ENCODE results near the gene PLEKHO2. TPM values are rescaled to one million over a fixed set of nuclear protein-coding genes. Genes with fewer than 3 reads are reported as not detected.

Gene PLEKHO2
- total and polyA plus RNA-seq, 10 of the 15 experiments (the other 5 are each of a cell fraction or from before 2014, with no cell fraction given): 1.4 to 25.6 (median 20.5) TPM

GRCh38 chr15:64841344-64842095 is at the start of gene PLEKHO2 (continued):
- 0 out of 2 replicates have a peak, but pooled peaks have one; percentile 40 for TF ChIP-seq HDGF (IDR thresholded peaks at IDR 0.05)
- no peak for TF ChIP-seq SIX5 (IDR thresholded peaks at IDR 0.05; ENCODE audit: low read depth, low read length, severe bottlenecking)
- peak; percentile 62 for TF ChIP-seq NBN (IDR thresholded peaks at IDR 0.05)
- TF ChIP-seq SMAD1 (IDR thresholded peaks at IDR 0.05; ENCODE audit: low read depth, partially characterized antibody): no peak
- peak; percentile 39; the same call in 1 of the 2 replicates for TF ChIP-seq CBFB (IDR thresholded peaks at IDR 0.05; ENCODE audit: low read depth)
- no peak for TF ChIP-seq EP300 (IDR thresholded peaks at IDR 0.05; ENCODE audit: borderline replicate concordance in 1 of 2, control insufficient read depth in 1 of 2, low read depth in 2 of 2, low read length in 2 of 2)
- TF ChIP-seq RCOR1 (conservative IDR thresholded peaks at IDR 0.05; ENCODE audit: low read depth, low read length): no peak
- no peak for TF ChIP-seq SMC3 (IDR thresholded peaks at IDR 0.05; ENCODE audit: borderline replicate concordance, low read length)
- TF ChIP-seq IRF5 (IDR thresholded peaks at IDR 0.05; ENCODE audit: borderline replicate concordance): no peak
- TF ChIP-seq ATF3 (IDR thresholded peaks at IDR 0.05; ENCODE audit: borderline replicate concordance, extremely low read depth, low read depth, low read length): no peak
- no peak for TF ChIP-seq MXI1 (IDR thresholded peaks at IDR 0.05; ENCODE audit: low read depth, low read length)
- peak; percentile 58 for TF ChIP-seq ZNF687 (IDR thresholded peaks at IDR 0.05)
- TF ChIP-seq ASH2L (IDR thresholded peaks at IDR 0.05; ENCODE audit: borderline replicate concordance, low read depth): no peak
- no peak for TF ChIP-seq CHD2 (IDR thresholded peaks at IDR 0.05; ENCODE audit: borderline replicate concordance, low read depth, low read length)
- TF ChIP-seq TBL1XR1 (IDR thresholded peaks at IDR 0.05; ENCODE audit: low read depth, low read length): no peak
- peak; percentile 77; the same call in 1 of the 3 replicates for TF ChIP-seq POU2F2 (IDR thresholded peaks at IDR 0.05; ENCODE audit: borderline replicate concordance, low read depth, low read length)
- no peak for TF ChIP-seq CBX5 (IDR thresholded peaks at IDR 0.05; ENCODE audit: low read depth)
- TF ChIP-seq WRNIP1 (IDR thresholded peaks at IDR 0.05; ENCODE audit: borderline replicate concordance, low read depth, low read length): no peak
- TF ChIP-seq FOXM1 (IDR thresholded peaks at IDR 0.05; ENCODE audit: low read depth, low read length): no peak
- TF ChIP-seq TCF7 (IDR thresholded peaks at IDR 0.05; ENCODE audit: borderline replicate concordance): no peak
- no peak for TF ChIP-seq HSF1 (IDR thresholded peaks at IDR 0.05; ENCODE audit: low read depth, low read length)
- TF ChIP-seq EED (IDR thresholded peaks at IDR 0.05; ENCODE audit: low read depth): no peak
